Measurements from ENCODE around the gene GLT6D1. TPM values are rescaled to one million over a fixed set of nuclear protein-coding genes. Genes with fewer than 3 reads are reported as not detected.
A peak's percentile ranks its signal among the peaks of the same experiment; 100 is the strongest.

Gene GLT6D1
- total and polyA plus RNA-seq, 2 of the 8 experiments (the other 6 are each of a cell fraction or from before 2014, with no cell fraction given): 1.3 to 2.1 TPM

- POLR2A ChIA-PET (ENCODE audit: partially characterized antibody): no interaction called here
- H3K9ac ChIP-seq (replicated peaks in 1 of 4; ENCODE audit: extremely low read depth in 1 of 4, low read depth in 3 of 4, low read length in 3 of 4): no peak overlapping the region
- H3K27me3 ChIP-seq (replicated peaks in 1 of 4; ENCODE audit: control insufficient read depth in 3 of 4, extremely low read depth in 1 of 4, insufficient read depth in 3 of 4, low read length in 3 of 4): no peaks in the 10 kb centered on the region
- H2AFZ ChIP-seq (ENCODE audit: low read length): no peak overlapping the region
- no peak overlapping the region for H3K23ac ChIP-seq (ENCODE audit: insufficient read length)
- no peak overlapping the region for H3K56ac ChIP-seq (replicated peaks; ENCODE audit: insufficient read length, low read depth, low read length)
- H2BK15ac ChIP-seq (ENCODE audit: low read length): no peak overlapping the region
- peaks cover 0 to 8% (median 3%) of the 10 kb centered on the region in 4 experiments; a peak in 4 of 7 replicates for H3K4me1 ChIP-seq (replicated peaks in 1 of 4; ENCODE audit: control insufficient read depth in 3 of 4, insufficient read depth in 4 of 4, low read length in 3 of 4)
- no peaks in the 10 kb centered on the region for H3K9me3 ChIP-seq (ENCODE audit: insufficient read depth in 2 of 2, low read depth in 1 of 2, low read length in 1 of 2)
- no peak for FAIRE-seq
- no peaks in the 10 kb centered on the region for H4K20me1 ChIP-seq (replicated peaks in 1 of 2; ENCODE audit: control insufficient read depth in 1 of 2, insufficient read depth in 2 of 2, low read length in 2 of 2)
- peak in 1 of 2 experiments; percentile 24 for DNase-seq (ENCODE audit: low read depth in 1 of 2, low spot score in 2 of 2)
- no peak overlapping the region for H3K4me2 ChIP-seq (ENCODE audit: insufficient read depth in 1 of 2, low read depth in 2 of 2, low read length in 2 of 2)
- H4K5ac ChIP-seq (ENCODE audit: insufficient read length, low read depth, low read length): no peak overlapping the region
- H2BK120ac ChIP-seq (replicated peaks; ENCODE audit: low read depth, low read length): no peak overlapping the region
- no peak overlapping the region for H2AK5ac ChIP-seq (ENCODE audit: low read depth, low read length)
- no peak overlapping the region for H3K14ac ChIP-seq (ENCODE audit: insufficient read length)
- CTCF ChIA-PET (ENCODE audit: partially characterized antibody): interaction anchor here (0.6 to 8.0 kb wide), 29 partner anchors 11 to 253 kb away, joined by 3 to 59 read pairs (median 4); a partner anchor contains a TSS
- no peak overlapping the region for H2BK12ac ChIP-seq (ENCODE audit: low read depth, low read length)
- no peaks in the 10 kb centered on the region for H3K79me2 ChIP-seq (ENCODE audit: control insufficient read depth in 1 of 2, insufficient read depth in 2 of 2, low read length in 2 of 2)
- no peak overlapping the region for H4K8ac ChIP-seq (ENCODE audit: extremely low read depth, insufficient read depth, low read length)
- no peaks in the 10 kb centered on the region for H3K79me1 ChIP-seq (ENCODE audit: low read depth, low read length)
- no peak overlapping the region for H2BK20ac ChIP-seq (ENCODE audit: low read length)
- 86% methylated on average over 8 of the region's 8 CpGs; no CpG with 5 or more reads in 1 of the 2 experiments for WGBS, 2 experiments (ENCODE audit: extremely low coverage in 1 of 2, insufficient coverage in 1 of 2, insufficient read length in 1 of 2, insufficient replicate concordance in 2 of 2, low coverage in 1 of 2, low lambda C conversion rate in 2 of 2, missing lambda C conversion rate in 1 of 2)
- no peak overlapping the region for H3K4ac ChIP-seq (replicated peaks; ENCODE audit: insufficient read length, low read depth, low read length)
- H4K91ac ChIP-seq (replicated peaks; ENCODE audit: insufficient read length, low read length): no peak overlapping the region
- no peaks in the 10 kb centered on the region for H3K23me2 ChIP-seq (ENCODE audit: low read depth, low read length)
- H3K36me3 ChIP-seq (ENCODE audit: control insufficient read depth in 2 of 4, insufficient read depth in 4 of 4, low read length in 3 of 4): no peaks in the 10 kb centered on the region
- no peak overlapping the region for H3K27ac ChIP-seq (ENCODE audit: low read depth, low read length)
- no peak overlapping the region for H3K4me3 ChIP-seq (ENCODE audit: extremely low read depth in 1 of 4, insufficient read depth in 2 of 4, low read depth in 3 of 4, low read length in 4 of 4)
- no peak overlapping the region for H3K18ac ChIP-seq (ENCODE audit: extremely low read depth, low read length)
- no peak overlapping the region for H2BK5ac ChIP-seq (ENCODE audit: low read depth, low read length)
Measured at GRCh38 chr9:135601988-135602387, 37.4 kb downstream of the GLT6D1 start.

Measured in H1 (cell line).